NCI-H1436 (cell line): ENCODE data around the gene MTMR11.
"Not testable (repeated sequence)": the region's sequence is repeated elsewhere in the genome, so short reads cannot be mapped to it uniquely, and the experiment has no call there.

Experiments
- DNase-seq: peaks from one replicate; lab custom pipeline; 2025; lab: John Stamatoyannopoulos, UW

Gene MTMR11

DNA sequence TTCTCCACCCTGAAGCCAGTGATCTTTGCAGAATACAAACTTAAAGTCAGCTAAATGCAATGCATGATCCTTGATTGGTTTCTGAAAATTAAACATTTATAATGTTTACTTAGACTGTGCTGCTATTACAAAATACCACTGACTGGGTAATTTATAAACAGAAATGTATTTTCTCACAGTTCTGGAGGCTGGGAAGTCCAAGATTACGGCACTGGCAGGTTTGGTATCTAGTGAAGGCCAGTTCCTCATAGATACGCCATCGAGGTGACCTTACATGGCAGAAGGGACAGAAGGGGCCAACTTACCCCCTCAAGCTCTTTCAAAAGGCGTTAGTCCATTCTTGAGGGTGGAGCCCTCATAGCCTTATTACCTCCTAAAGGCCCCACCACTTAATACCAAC, 40.1 kb downstream of the MTMR11 start:
- no peak for DNase-seq

DNA sequence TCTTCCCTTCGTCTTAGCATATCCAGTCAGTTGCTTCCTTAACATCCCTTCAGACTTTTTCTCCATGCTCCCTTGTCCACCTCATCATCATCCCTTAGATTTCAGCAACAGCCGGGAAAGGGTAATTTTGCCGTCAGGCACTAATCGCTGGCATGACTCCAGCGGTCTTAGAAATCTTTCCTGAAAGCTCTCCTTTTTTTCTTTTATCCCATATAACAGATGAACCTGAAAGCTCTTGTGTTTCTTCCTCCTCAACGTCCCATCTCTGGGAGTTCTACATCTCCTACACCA, 47.7 kb downstream of the MTMR11 start:
- DNase-seq: no peak

DNA sequence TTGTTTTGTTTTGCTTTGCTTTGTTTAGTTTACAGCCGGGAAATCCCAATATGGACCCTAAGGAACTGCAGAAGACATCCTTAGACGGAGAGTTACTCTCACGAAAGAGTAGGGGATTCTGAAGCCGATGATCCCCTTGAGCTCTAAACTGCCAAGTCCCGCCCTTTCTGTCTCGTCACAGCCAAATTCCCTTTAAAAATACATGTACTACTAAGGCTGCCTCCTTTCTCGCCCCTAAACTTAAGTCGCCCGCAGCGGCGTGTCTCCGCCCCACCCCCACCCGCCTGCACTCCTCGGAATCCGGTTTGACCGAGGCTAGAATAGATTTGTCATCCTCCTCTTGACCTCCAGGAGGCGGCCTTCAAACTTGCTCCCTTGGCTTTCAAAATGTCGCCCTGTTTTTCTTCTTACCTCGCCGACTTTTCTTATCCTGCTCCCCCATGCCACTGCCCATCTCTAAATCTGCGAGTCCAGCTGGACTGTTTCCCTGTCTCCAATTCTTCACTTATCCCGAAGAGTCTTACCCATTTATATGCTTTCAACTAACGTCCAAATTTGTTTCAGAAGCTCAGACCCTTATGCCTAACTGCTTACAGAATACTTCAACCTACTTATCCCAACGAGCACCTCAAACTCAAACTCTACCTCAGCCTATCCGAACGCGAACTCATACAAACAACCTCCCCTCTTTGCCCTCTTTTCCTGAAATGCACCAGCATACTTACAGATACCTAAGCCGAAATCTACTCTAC, 48.3 kb downstream of the MTMR11 start:
- DNase-seq: peak; percentile 73

DNA sequence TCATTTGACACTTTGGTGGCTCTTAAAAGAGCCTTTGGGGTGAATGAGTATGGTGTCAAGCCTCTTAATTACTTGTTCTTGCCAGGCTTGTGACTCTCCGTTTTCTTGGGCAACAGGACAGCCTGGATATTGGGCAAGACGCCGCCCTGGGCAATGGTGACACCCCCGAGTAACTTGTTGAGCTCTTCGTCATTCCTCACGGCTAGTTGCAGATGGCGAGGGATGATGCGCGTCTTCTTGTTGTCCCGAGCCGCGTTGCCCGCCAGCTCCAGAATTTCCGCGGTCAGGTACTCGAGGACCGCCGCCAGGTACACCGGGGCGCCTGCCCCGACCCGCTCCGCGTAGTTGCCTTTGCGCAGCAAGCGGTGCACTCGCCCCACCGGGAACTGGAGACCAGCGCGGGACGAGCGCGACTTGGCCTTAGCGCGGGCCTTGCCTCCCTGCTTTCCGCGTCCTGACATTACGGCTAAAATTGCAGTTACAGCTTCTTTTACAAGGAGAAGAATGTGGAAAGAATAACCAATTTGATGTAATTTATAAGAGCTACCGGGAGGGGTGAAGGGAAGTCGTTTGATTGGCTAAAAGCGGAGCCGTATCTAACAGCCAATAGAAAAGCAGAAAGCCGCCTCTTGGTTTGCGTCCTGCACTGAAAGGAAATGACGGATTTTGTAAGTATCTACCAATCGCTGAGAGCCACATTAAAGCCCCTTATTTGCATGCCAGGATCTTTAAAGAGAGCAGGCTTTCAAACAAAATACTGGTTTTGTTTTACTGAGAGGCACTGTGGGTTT, 49.0 kb downstream of the MTMR11 start:
- peak; percentile 95 for DNase-seq

DNA sequence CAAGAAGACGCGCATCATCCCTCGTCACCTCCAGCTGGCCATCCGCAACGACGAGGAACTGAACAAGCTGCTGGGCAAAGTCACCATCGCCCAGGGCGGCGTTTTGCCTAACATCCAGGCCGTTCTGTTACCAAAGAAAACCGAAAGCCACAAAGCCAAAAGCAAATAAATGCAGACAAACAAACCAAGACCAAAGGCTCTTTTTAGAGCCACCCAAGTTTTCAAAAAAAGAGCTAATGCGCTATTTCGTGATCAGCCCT, 49.6 kb downstream of the MTMR11 start:
- DNase-seq: not testable (repeated sequence)

DNA sequence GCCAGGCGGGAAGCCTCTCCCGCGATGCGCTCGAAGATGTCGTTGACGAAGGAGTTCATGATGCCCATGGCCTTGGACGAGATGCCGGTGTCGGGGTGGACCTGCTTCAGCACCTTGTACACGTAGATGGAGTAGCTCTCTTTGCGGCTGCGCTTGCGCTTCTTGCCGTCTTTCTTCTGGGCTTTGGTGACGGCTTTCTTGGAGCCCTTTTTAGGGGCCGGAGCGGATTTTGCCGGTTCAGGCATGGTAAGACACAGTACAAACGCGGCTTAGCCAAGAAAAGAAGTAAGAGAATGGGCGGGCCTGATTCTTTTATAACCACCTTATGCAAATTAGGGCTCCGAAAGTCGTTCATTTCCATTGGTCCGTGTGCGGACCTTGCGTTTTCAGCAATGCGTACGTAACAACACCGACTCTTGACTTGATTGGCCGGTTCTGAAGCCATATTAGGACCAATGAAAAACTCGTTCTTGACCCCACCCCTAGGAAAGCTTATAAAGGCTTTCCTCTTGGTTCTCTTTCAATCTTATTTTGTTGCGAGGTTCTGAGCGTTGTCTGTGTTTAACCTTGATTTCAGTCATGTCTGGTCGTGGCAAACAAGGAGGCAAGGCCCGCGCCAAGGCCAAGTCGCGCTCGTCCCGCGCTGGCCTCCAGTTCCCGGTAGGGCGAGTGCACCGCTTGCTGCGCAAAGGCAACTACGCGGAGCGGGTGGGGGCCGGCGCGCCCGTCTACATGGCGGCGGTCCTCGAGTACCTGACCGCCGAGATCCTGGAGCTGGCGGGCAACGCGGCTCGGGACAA, 50.1 kb downstream of the MTMR11 start:
- peak; percentile 98 for DNase-seq

DNA sequence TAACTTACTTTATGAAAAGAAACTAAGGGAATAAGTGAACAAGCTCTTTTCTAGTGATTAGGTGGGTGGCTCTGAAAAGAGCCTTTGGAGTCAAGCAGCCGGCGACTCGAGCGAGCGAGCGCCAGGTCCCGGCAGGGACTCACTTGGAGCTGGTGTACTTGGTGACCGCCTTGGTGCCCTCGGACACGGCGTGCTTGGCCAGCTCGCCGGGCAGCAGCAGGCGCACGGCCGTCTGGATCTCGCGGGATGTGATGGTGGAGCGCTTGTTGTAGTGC, 50.6 kb downstream of the MTMR11 start:
- not testable (repeated sequence) for DNase-seq

DNA sequence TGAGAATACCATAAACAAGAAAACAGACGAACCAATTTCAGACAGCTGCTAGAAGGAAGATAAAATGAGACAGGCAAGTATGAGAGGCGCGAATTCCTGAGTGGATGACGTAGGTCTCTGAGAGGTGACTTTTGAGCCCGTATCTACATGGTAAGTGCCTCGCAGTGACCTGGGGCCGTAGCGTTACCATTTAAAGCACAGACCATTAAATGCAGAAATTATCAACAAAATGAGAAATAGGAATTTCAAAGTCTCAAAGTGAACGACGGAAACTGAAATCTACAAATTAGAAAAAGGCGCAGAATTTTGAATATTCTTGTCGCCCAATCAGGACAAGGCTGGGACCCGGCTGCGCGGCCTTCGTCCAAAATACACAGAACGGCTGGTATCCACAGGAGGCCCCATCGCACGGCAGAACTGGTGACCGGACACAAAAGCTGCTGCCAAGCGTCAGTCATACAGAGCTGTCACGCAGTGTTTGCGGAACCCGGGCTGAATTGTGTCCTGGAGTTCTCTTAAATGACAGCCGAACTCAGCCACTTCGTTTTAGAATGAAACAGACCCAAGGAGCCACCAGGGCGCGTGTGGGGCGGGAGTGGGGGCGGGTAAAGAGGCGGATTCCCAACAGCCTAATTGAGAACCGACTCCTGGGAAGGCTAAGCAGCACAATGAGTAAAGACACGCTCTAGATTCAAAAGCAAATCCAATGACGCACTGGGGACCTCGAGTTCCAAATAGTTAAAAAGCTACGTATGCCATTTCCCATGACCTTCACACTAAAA, 51.1 kb downstream of the MTMR11 start:
- DNase-seq: peak; percentile 60

DNA sequence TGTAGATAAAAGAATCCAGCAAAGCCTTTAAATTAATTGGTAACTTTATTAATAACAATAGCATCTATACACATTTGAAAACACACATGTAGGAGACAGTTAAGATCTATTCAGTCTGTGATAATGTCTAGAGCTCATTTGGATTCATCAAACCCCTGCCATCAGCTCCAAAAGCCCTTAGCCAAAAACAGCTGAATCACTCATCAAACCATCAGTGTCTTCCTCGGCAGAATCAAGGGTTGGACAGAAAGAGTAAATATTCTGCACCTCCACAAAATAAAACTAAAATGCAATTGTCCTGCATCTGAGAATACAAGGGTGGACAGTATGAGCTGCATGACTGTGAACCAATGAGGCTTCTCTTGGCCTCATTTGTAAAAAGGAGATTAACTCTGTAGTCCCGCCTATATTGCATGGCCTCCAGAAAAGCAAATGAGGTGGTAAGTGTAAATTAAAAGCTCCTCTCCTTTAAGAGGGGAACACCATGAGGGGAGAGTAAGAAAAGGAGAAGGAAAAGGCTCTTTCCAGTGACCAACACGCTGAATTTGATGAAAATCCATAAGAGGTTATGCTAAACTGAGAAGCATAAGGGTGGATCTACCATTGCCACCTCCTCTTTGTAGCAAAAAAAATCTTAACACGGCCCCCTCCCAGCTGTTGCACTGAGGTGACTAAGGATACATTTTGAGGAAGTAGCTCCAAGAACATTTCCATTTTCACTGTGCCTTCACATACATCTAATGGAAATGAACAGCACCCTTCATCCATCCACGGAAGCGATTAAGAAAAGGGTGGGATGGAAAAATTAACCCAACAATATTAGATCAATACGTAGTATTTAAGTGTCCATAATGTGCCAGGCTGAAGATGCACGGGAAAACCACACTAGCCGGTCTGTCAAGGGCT, 52.0 kb downstream of the MTMR11 start:
- DNase-seq: peak; percentile 22

DNA sequence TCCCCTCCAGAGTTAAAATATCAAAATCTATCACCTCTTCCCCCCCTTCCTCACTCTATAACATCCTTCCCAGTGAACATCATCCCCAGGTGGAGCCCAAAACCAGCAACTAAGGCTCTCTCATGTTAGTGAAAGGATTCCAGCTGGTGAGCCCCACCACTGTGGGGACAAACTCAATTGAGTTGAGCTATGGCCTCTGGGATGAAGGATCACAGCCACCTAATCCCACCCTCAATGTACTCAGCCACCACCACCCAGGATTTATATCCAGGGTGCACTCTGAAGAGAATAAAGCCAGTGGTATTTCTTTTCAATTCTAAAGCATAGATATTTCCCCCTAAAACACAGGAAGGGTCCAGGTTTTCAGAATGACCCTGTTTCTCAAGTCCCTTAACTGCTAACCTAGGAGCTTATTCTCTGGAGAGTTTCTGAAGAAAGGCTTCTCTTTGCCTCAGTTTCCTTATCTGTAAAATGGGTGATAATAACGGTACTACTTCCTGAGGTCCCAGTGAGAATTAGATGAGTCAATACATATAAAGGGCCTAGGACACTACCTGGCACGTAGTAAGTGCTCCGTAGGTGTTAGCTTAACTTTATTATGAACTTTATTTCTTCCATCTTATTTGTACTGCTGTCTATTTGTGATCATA, 53.0 kb downstream of the MTMR11 start:
- no peak for DNase-seq

DNA sequence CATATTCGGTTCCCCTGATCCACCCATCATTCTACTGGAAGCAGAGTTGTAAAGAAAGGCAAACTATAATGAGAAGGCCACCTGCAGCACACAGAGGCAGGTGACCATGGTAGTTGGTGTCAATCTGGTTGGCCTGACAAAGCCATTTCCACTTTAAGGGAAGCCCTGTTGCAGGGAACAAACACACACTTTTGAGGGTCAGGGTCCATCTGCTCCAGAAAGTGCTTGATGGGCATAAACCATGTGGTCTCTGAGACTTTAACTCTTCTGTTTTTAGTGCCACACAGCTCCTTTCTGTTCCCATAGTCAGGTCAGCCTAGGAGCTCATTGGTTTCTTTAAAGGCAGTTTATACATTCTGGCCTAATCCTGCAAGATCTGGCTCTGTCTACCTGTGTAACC, 54.8 kb downstream of the MTMR11 start:
- no peak for DNase-seq

DNA sequence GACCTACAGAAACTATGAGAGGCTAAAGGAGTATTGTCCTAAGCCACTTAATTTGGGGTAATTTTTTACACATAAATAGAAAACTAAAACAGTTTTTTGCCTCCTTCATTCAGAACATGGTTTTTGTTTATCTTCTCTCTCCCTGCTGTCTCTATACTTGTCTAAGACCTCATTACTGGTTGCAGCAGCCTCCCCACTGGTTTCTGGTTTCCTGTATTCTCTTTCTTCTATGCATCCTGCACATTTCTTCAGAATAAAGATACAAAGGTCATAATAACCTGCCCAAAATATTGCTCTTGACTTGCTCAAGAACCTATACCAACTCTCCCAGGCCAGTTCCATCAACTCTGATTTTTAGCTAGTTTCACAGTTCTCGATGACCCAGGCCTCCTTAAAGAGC, 57.1 kb downstream of the MTMR11 start:
- no peak for DNase-seq
